ENCODE data around the gene CD40. TPM values are rescaled to one million over a fixed set of nuclear protein-coding genes. Genes with fewer than 3 reads are reported as not detected.
A peak's percentile ranks its signal among the peaks of the same experiment; 100 is the strongest.

CD40 gene
- total RNA-seq, 1 donor from 2014 or later = 1.6 TPM

DNA sequence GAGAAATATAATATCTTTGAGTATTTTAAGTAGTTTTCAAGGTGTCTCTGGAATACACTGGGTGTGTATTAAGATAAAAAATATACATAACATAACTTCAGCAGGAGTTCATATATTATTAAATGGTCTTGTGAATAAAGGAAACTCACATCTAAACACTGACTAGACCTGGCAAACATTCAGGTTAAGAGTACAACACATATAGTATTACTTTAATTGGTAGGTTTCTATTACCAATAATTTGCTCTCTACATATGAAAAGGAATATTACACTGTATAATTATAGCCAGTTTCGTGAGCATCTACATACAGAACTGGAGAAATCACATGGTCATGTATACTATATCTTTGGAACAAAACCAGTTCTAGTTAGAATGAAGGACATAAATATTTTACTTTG lies 37.0 kb upstream of the CD40 start:
- no peak overlapping the region for H3K4me3 Mint-ChIP-seq (ENCODE audit: unreplicated experiment)
- peaks cover 12% of the 10 kb centered on the region for H3K36me3 Mint-ChIP-seq (ENCODE audit: unreplicated experiment)
- no peaks in the 10 kb centered on the region for H3K9me3 Mint-ChIP-seq (ENCODE audit: unreplicated experiment)
- TF ChIP-seq, protein P1, sequence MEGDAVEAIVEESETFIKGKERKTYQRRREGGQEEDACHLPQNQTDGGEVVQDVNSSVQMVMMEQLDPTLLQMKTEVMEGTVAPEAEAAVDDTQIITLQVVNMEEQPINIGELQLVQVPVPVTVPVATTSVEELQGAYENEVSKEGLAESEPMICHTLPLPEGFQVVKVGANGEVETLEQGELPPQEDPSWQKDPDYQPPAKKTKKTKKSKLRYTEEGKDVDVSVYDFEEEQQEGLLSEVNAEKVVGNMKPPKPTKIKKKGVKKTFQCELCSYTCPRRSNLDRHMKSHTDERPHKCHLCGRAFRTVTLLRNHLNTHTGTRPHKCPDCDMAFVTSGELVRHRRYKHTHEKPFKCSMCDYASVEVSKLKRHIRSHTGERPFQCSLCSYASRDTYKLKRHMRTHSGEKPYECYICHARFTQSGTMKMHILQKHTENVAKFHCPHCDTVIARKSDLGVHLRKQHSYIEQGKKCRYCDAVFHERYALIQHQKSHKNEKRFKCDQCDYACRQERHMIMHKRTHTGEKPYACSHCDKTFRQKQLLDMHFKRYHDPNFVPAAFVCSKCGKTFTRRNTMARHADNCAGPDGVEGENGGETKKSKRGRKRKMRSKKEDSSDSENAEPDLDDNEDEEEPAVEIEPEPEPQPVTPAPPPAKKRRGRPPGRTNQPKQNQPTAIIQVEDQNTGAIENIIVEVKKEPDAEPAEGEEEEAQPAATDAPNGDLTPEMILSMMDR (IDR thresholded peaks at IDR 0.05) = no peak
- DNase-seq (ENCODE audit: extremely low spot score, unreplicated experiment) = no peak
- no peak overlapping the region for H3K27ac Mint-ChIP-seq (ENCODE audit: unreplicated experiment)
- H3K4me1 Mint-ChIP-seq (ENCODE audit: unreplicated experiment) = peaks cover 27% of the 10 kb centered on the region
- H3K27me3 Mint-ChIP-seq (ENCODE audit: unreplicated experiment) = no peaks in the 10 kb centered on the region

DNA sequence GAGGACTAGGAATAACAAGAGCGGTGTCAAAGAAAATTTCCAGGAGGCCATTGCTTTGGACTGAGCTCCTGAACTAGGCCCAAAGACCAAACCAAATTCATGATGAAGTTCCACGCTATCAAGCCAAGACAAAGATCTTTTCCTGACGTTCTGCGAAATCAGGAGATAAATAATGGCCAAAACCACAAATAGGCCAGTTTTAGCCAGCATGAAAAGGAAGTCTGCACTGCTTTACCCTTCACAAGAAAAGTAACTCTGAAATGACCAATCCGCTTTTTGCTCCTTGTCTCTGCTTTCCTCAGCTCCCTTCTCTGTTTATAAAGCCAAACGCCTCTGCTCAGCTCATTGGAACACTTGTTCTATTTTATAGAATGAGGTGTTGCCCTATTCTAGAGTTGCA lies 35.0 kb upstream of the CD40 start:
- no peaks in the 10 kb centered on the region for H3K27me3 Mint-ChIP-seq (ENCODE audit: unreplicated experiment)
- H3K27ac Mint-ChIP-seq (ENCODE audit: unreplicated experiment) = no peak overlapping the region
- peaks cover 46% of the 10 kb centered on the region for H3K4me1 Mint-ChIP-seq (ENCODE audit: unreplicated experiment)
- H3K36me3 Mint-ChIP-seq (ENCODE audit: unreplicated experiment) = peaks cover 5% of the 10 kb centered on the region
- no peak for DNase-seq (ENCODE audit: extremely low spot score, unreplicated experiment)
- TF ChIP-seq, protein P1 (IDR thresholded peaks at IDR 0.05) = no peak
- no peak overlapping the region for H3K4me3 Mint-ChIP-seq (ENCODE audit: unreplicated experiment)
- H3K9me3 Mint-ChIP-seq (ENCODE audit: unreplicated experiment) = no peaks in the 10 kb centered on the region

GRCh38 chr20:46083531-46084061 lies 34.5 kb upstream of the CD40 start:
- TF ChIP-seq, protein P1 (IDR thresholded peaks at IDR 0.05) = no peak
- Mint-ChIP-seq H3K36me3 (ENCODE audit: unreplicated experiment) (peaks cover 5% of the 10 kb centered on the region), H3K4me3 (ENCODE audit: unreplicated experiment) (no peak overlapping the region), H3K27me3 (ENCODE audit: unreplicated experiment) (no peaks in the 10 kb centered on the region), H3K4me1 (ENCODE audit: unreplicated experiment) (peaks cover 50% of the 10 kb centered on the region), H3K9me3 (ENCODE audit: unreplicated experiment) (no peaks in the 10 kb centered on the region), H3K27ac (ENCODE audit: unreplicated experiment) (no peak overlapping the region)
- no peak for DNase-seq (ENCODE audit: extremely low spot score, unreplicated experiment)

- H3K27me3 Mint-ChIP-seq (ENCODE audit: unreplicated experiment) = no peaks in the 10 kb centered on the region
- peaks cover 54% of the 10 kb centered on the region for H3K4me1 Mint-ChIP-seq (ENCODE audit: unreplicated experiment)
- no peaks in the 10 kb centered on the region for H3K9me3 Mint-ChIP-seq (ENCODE audit: unreplicated experiment)
- no peaks in the 10 kb centered on the region for H3K36me3 Mint-ChIP-seq (ENCODE audit: unreplicated experiment)
- no peak for DNase-seq (ENCODE audit: extremely low spot score, unreplicated experiment)
- no peak overlapping the region for H3K27ac Mint-ChIP-seq (ENCODE audit: unreplicated experiment)
- no peak overlapping the region for H3K4me3 Mint-ChIP-seq (ENCODE audit: unreplicated experiment)
- TF ChIP-seq, protein P1 (IDR thresholded peaks at IDR 0.05) = no peak
These were observed 33.3 kb upstream of the CD40 start for GRCh38 chr20:46084805-46085178.

- peaks cover 58% of the 10 kb centered on the region for H3K4me1 Mint-ChIP-seq (ENCODE audit: unreplicated experiment)
These were observed 32.8 kb upstream of the CD40 start for GRCh38 chr20:46085179-46085851.

More at GRCh38 chr20:46085179-46085851, 32.8 kb upstream of the CD40 start:
- no peaks in the 10 kb centered on the region for H3K36me3 Mint-ChIP-seq (ENCODE audit: unreplicated experiment)
- H3K27ac Mint-ChIP-seq (ENCODE audit: unreplicated experiment) = peak overlapping the region; percentile 45
- no peak for DNase-seq (ENCODE audit: extremely low spot score, unreplicated experiment)
- H3K9me3 Mint-ChIP-seq (ENCODE audit: unreplicated experiment) = no peaks in the 10 kb centered on the region
- TF ChIP-seq, protein P1 (IDR thresholded peaks at IDR 0.05) = no peak
- H3K4me3 Mint-ChIP-seq (ENCODE audit: unreplicated experiment) = no peak overlapping the region
- no peaks in the 10 kb centered on the region for H3K27me3 Mint-ChIP-seq (ENCODE audit: unreplicated experiment)
